Nephron (organoid): Measurements from ENCODE around the gene ZNF284.
A peak's percentile ranks its signal among the peaks of the same experiment; 100 is the strongest.

Source experiments
- H3K27ac Mint-ChIP-seq, 3 experiments: 2 replicates each; pipeline ENCODE4 v1.8.0; 2020; ENCODE audit warnings: mixed read lengths in 3 of 3, mild to moderate bottlenecking in 2 of 3, moderate library complexity in 1 of 3
- H3K27me3 Mint-ChIP-seq: 2 replicates; pipeline ENCODE4 v1.8.0; 2021; ENCODE audit warnings: low read depth, mild to moderate bottlenecking, moderate library complexity, mixed read lengths
- H3K36me3 Mint-ChIP-seq: 2 replicates; pipeline ENCODE4 v1.8.0; 2020; ENCODE audit warnings: low read depth, mixed read lengths
- H3K4me1 Mint-ChIP-seq: 2 replicates; pipeline ENCODE4 v1.8.0; 2020; ENCODE audit warnings: mixed read lengths
- H3K4me3 Mint-ChIP-seq, 3 experiments: 2 replicates each; pipeline ENCODE4 v1.8.0; 2020; ENCODE audit warnings: mild to moderate bottlenecking in 3 of 3, mixed read lengths in 3 of 3, moderate library complexity in 2 of 3
- H3K9me3 Mint-ChIP-seq: 2 replicates; pipeline ENCODE4 v1.8.0; 2020; ENCODE audit warnings: mixed read lengths
- CTCF ChIP-seq, 3 experiments: fragments of 200-600 bp; sonication (generic); IDR thresholded peaks; one replicate each; pipeline ENCODE4 v1.5.0; 2021; ENCODE audit warnings: antibody characterized with exemption in 3 of 3; ENCODE audit not compliant: unreplicated experiment in 3 of 3

Gene ZNF284

GRCh38 chr19:44093931-44094765 is 22.2 kb downstream of the ZNF284 start, which contains the start of gene ZNF224:
TSS of gene ZNF224 (plus strand) at chr19:44094361. CDS start at chr19:44097874, 3,513 bp downstream.
- Mint-ChIP-seq H3K4me3 (peak within 1 kb of the TSS; percentile 97 to 99 (median 99)), H3K27ac (peak within 1 kb of the TSS; percentile 96), H3K9me3 (no peaks in the 10 kb centered on the region), H3K27me3 (no peaks in the 10 kb centered on the region), H3K36me3 (peaks cover 31% of the 10 kb centered on the region), H3K4me1 (peaks cover 18% of the 10 kb centered on the region)
- no peak for TF ChIP-seq CTCF (IDR thresholded peaks at IDR 0.05; ENCODE audit: unreplicated experiment in 3 of 3)

DNA sequence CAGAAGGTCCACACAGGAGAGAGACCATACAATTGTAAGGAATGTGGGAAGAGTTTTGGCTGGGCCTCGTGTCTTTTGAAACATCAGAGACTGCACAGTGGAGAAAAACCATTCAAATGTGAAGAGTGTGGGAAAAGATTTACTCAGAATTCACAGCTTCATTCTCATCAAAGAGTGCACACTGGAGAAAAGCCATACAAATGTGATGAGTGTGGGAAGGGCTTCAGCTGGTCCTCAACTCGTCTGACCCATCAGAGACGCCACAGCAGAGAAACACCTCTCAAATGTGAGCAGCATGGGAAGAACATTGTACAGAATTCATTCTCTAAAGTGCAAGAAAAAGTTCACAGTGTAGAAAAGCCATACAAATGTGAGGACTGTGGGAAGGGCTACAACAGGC is 35.8 kb downstream of the ZNF284 start:
- TF ChIP-seq CTCF (IDR thresholded peaks at IDR 0.05; ENCODE audit: unreplicated experiment in 3 of 3): no peak
- Mint-ChIP-seq H3K27me3 (no peaks in the 10 kb centered on the region), H3K4me3 (no peak overlapping the region), H3K4me1 (peaks cover 6% of the 10 kb centered on the region), H3K27ac (no peak overlapping the region), H3K9me3 (peaks cover 67% of the 10 kb centered on the region), H3K36me3 (peaks cover 94% of the 10 kb centered on the region)

- Mint-ChIP-seq H3K4me3 (no peak overlapping the region), H3K27me3 (no peaks in the 10 kb centered on the region), H3K4me1 (peaks cover 6% of the 10 kb centered on the region), H3K36me3 (peaks cover 77% of the 10 kb centered on the region), H3K27ac (no peak overlapping the region), H3K9me3 (peaks cover 54% of the 10 kb centered on the region)
- no peak for TF ChIP-seq CTCF (IDR thresholded peaks at IDR 0.05; ENCODE audit: unreplicated experiment in 3 of 3)
Observed at GRCh38 chr19:44109458-44109857, 37.5 kb downstream of the ZNF284 start.

- no peaks in the 10 kb centered on the region for H3K27me3 Mint-ChIP-seq
- peaks cover 12% of the 10 kb centered on the region for H3K4me1 Mint-ChIP-seq
- H3K36me3 Mint-ChIP-seq: peaks cover 63% of the 10 kb centered on the region
- H3K4me3 Mint-ChIP-seq: peak overlapping the region; percentile 98
- H3K27ac Mint-ChIP-seq: peak overlapping the region; percentile 88 to 95 (median 95)
- TF ChIP-seq CTCF (IDR thresholded peaks at IDR 0.05; ENCODE audit: unreplicated experiment in 3 of 3): no peak
- H3K9me3 Mint-ChIP-seq: peaks cover 35% of the 10 kb centered on the region
Observed at GRCh38 chr19:44111910-44112463, 40.0 kb downstream of the ZNF284 start.

GRCh38 chr19:44112802-44113137 is 40.8 kb downstream of the ZNF284 start:
- Mint-ChIP-seq H3K4me1 (peaks cover 12% of the 10 kb centered on the region), H3K36me3 (peaks cover 61% of the 10 kb centered on the region), H3K9me3 (peaks cover 27% of the 10 kb centered on the region), H3K27ac (peak overlapping the region; percentile 88 to 95 (median 95)), H3K4me3 (peak overlapping the region; percentile 98), H3K27me3 (no peaks in the 10 kb centered on the region)
- TF ChIP-seq CTCF (IDR thresholded peaks at IDR 0.05; ENCODE audit: unreplicated experiment in 3 of 3): no peak
